Endodermal cell (in vitro differentiated cells): Measurements from ENCODE around the gene TMEM121B. TPM values are rescaled to one million over a fixed set of nuclear protein-coding genes. Genes with fewer than 3 reads are reported as not detected.
A peak's percentile ranks its signal among the peaks of the same experiment; 100 is the strongest.

ENCODE experiments used
- DNase-seq: peaks from one replicate; pipeline ENCODE4 v3.0.0-alpha.2; 2017
- H3K27ac ChIP-seq: 2 replicates; pipeline ENCODE4 v1.5.1; 2013; ENCODE audit warnings: mild to moderate bottlenecking, low read depth, low read length, moderate library complexity
- H3K27me3 ChIP-seq: 2 replicates; pipeline ENCODE4 v1.6.1; 2013; ENCODE audit warnings: mild to moderate bottlenecking, low read length, moderate library complexity; ENCODE audit not compliant: insufficient read depth, control insufficient read depth, poor library complexity, severe bottlenecking
- H3K36me3 ChIP-seq: 2 replicates; pipeline ENCODE4 v1.7.0; 2013; ENCODE audit warnings: mild to moderate bottlenecking, low read length, moderate library complexity; ENCODE audit not compliant: control insufficient read depth, insufficient read depth
- H3K4me1 ChIP-seq: one replicate; pipeline ENCODE4 v1.7.0; 2013; ENCODE audit warnings: low read length; ENCODE audit not compliant: control insufficient read depth, insufficient read depth
- H3K4me3 ChIP-seq: 2 replicates; pipeline ENCODE4 v1.5.1; 2013; ENCODE audit warnings: mild to moderate bottlenecking, low read length, moderate library complexity
- H3K9ac ChIP-seq: 2 replicates; pipeline ENCODE4 v1.6.1; 2013; ENCODE audit warnings: mild to moderate bottlenecking, low read length, moderate library complexity; ENCODE audit not compliant: poor library complexity, severe bottlenecking; ENCODE audit errors: extremely low read depth
- H3K9me3 ChIP-seq: 2 replicates; pipeline ENCODE4 v1.6.1; 2013; ENCODE audit warnings: mild to moderate bottlenecking, low read length, moderate library complexity; ENCODE audit not compliant: control insufficient read depth
- H3K27ac Mint-ChIP-seq: 2 replicates; pipeline ENCODE4 v1.8.0; 2020; ENCODE audit warnings: mixed read lengths
- H3K27me3 Mint-ChIP-seq: 2 replicates; pipeline ENCODE4 v1.8.0; 2021; ENCODE audit warnings: mild to moderate bottlenecking, mixed read lengths; ENCODE audit not compliant: insufficient read depth
- H3K36me3 Mint-ChIP-seq: 2 replicates; pipeline ENCODE4 v1.8.0; 2020; ENCODE audit warnings: low read depth, mixed read lengths
- H3K4me1 Mint-ChIP-seq: 2 replicates; pipeline ENCODE4 v1.8.0; 2020; ENCODE audit warnings: mixed read lengths
- H3K4me3 Mint-ChIP-seq: 2 replicates; pipeline ENCODE4 v1.8.0; 2020; ENCODE audit warnings: mild to moderate bottlenecking, moderate library complexity, mixed read lengths
- H3K9me3 Mint-ChIP-seq: 2 replicates; pipeline ENCODE4 v1.8.0; 2020; ENCODE audit warnings: mild to moderate bottlenecking, mixed read lengths
- WGBS, 2 experiments: methylation state at CpG; one replicate each; pipeline versions ENCODE4 v1.1.5 to v1.1.7; 2013; ENCODE audit warnings: missing lambda C conversion rate in 2 of 2, mixed read lengths in 1 of 2; ENCODE audit not compliant: insufficient coverage in 1 of 2, insufficient read length in 1 of 2; 5-methylcytosine and 5-hydroxymethylcytosine counted together
- total RNA-seq, 2 donors: library from RNA; stranded (reverse); fragmentation: NEBNext Ultra II Directional in 1 of 2; extraction: Animal tissue kit (Norgen Biotek cat#: 25700) in 1 of 2; gene quantifications; 2 replicates in 1 of 2; 3 replicates in 1 of 2; pipeline ENCODE4 v1.2.1, GENCODE V29; 2021
- TF ChIP-seq, protein P1 (sequence below): fragments of 200-600 bp; sonication (generic); conservative IDR thresholded peaks from 2 replicates; pipeline ENCODE4 v1.5.0; 2021; ENCODE audit warnings: antibody characterized with exemption, mild to moderate bottlenecking

Gene TMEM121B
- total RNA-seq, 2 donors from 2014 or later = 8.9 to 10.9 TPM

DNA sequence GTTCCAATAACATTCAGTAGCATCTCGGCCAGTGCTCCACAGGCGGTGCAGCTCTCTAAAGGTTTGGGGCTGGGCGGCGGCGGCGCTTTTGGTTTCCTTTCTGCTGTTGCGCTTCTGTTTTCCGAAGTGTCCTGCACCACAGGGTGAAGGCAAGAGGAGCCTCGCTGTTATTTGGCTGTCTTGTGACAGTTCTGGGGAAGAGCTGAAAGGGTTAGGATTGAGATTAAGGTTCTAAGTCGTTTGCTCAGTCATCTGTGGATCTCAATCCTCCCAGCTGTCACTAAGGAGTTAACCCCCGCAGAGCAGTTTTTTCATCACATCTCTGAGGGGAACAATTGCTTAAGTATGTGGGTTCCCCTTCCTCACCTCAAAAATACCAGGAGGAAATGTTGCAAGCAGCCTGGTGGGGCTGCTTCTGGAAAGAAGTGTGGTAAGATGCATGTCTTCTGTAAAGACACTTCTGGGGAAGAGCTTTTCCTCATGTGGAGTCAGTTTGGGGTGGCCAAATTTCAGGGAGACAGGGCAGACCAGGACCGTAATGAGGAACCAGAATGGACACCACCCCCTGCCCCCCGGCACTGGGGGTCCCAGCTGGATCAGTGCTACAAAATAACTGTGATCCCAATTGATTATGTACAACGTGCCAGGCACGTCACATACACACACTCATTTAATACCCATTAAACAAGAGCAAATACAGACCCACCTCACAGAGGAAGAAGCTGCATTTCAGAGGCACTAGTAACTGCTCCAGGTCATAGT is 14.2 kb downstream of the TMEM121B start:
- Histone ChIP-seq H3K27me3 (no peaks in the 10 kb centered on the region), H3K4me1 (no peaks in the 10 kb centered on the region), H3K27ac (no peak overlapping the region), H3K4me3 (no peak overlapping the region), H3K9ac (no peak overlapping the region), H3K36me3 (peaks cover 68% of the 10 kb centered on the region), H3K9me3 (no peaks in the 10 kb centered on the region)
- Mint-ChIP-seq H3K27me3 (no peaks in the 10 kb centered on the region), H3K27ac (no peak overlapping the region), H3K4me3 (no peak overlapping the region), H3K4me1 (no peaks in the 10 kb centered on the region), H3K36me3 (peaks cover 39% of the 10 kb centered on the region), H3K9me3 (no peaks in the 10 kb centered on the region)
- DNase-seq = no peak
- 90 to 91% methylated on average over 5 to 15 of the region's 15 CpGs for WGBS, 2 experiments
- TF ChIP-seq, protein P1, sequence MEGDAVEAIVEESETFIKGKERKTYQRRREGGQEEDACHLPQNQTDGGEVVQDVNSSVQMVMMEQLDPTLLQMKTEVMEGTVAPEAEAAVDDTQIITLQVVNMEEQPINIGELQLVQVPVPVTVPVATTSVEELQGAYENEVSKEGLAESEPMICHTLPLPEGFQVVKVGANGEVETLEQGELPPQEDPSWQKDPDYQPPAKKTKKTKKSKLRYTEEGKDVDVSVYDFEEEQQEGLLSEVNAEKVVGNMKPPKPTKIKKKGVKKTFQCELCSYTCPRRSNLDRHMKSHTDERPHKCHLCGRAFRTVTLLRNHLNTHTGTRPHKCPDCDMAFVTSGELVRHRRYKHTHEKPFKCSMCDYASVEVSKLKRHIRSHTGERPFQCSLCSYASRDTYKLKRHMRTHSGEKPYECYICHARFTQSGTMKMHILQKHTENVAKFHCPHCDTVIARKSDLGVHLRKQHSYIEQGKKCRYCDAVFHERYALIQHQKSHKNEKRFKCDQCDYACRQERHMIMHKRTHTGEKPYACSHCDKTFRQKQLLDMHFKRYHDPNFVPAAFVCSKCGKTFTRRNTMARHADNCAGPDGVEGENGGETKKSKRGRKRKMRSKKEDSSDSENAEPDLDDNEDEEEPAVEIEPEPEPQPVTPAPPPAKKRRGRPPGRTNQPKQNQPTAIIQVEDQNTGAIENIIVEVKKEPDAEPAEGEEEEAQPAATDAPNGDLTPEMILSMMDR = no peak

DNA sequence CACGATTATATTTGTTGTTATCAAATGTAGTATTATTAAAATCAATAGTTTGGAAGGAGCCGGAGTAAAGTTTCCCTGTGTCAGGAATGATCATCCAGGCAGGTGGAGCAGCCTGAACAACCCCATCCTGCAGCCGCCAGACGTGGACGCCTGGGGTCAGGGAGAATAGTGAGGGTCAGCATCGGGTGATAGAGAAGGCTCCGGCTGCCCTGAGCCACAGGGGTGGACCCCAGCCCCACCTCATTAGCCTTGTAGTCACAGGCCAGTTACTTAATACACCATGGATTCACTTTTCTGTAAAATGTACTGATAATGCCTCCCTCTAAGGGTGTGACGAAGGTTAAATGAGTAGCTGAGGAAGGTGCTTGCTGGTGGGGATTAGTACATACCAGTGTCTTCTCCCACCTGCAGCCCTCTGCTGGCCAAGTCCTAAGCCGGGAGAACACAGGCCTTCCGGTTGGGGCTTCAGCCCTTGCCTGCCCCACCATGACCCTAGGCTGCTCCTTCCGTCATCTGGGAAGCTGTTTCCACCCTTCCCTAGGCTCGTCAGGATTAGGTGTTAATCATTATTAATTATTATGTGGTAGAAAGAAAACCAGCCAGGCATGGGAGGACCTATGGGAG is 14.9 kb downstream of the TMEM121B start:
- H3K27ac Mint-ChIP-seq = no peak overlapping the region
- H3K36me3 Mint-ChIP-seq = peaks cover 45% of the 10 kb centered on the region
- no peak overlapping the region for H3K4me3 ChIP-seq
- WGBS, 2 experiments = 92 to 94% methylated on average over 10 to 12 of the region's 12 CpGs
- H3K4me1 Mint-ChIP-seq = no peaks in the 10 kb centered on the region
- H3K27ac ChIP-seq = no peak overlapping the region
- H3K9ac ChIP-seq = no peak overlapping the region
- H3K27me3 ChIP-seq = no peaks in the 10 kb centered on the region
- H3K4me1 ChIP-seq = no peaks in the 10 kb centered on the region
- TF ChIP-seq, protein P1 = peak; percentile 77
- H3K4me3 Mint-ChIP-seq = no peak overlapping the region
- peaks cover 75% of the 10 kb centered on the region for H3K36me3 ChIP-seq
- H3K9me3 Mint-ChIP-seq = no peaks in the 10 kb centered on the region
- no peaks in the 10 kb centered on the region for H3K27me3 Mint-ChIP-seq
- DNase-seq = peak; percentile 71
- H3K9me3 ChIP-seq = no peaks in the 10 kb centered on the region

DNA sequence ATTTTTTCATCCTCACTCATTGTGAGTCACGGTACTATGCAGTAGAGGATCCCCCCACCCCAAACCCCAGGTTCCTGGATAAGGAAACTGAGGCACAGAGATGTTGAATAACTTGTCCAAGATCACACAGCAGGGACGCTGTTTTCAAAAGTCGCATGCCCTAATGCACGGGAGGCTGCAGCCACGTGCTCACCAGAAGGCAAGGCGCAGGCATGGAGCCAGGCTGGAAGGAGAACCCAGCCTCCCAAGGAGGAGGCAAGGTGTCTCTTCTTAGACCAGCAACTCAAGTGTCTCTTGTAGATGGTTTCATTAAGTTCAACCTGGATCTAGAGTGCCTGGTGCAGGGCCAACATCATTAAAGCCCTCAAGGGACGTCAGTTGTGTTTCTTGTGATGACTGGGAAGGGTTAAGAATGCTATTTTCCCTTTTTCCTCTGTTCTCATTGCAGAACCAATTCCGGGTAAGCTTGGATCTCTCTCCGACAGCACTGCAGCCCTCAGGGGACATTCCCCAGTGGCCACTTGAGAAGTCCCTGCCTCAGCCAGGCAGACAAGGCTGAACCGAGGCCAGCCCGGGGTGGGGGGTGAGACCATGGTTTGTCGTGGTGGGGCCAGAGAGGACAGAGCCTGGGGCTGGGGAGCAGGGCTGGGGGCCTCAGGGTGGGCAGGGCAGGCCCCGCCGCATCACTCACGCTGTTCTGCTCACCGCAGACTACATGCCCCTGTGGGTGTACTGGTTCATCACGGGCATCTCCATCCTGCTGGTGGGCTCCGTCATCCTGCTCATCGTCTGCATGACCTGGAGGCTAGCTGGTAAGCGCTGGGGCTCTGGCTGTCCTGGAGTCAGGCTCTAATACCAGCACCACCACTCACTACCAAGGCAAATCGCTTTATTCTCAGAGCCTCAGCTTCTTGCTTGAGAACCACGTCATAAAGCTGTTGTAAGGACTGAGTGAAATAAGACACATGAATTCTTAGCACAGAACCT is 15.7 kb downstream of the TMEM121B start:
- Histone ChIP-seq H3K4me3 (no peak overlapping the region), H3K4me1 (no peaks in the 10 kb centered on the region), H3K36me3 (peaks cover 83% of the 10 kb centered on the region), H3K27ac (no peak overlapping the region), H3K27me3 (no peaks in the 10 kb centered on the region), H3K9me3 (no peaks in the 10 kb centered on the region), H3K9ac (no peak overlapping the region)
- no peaks in the 10 kb centered on the region for H3K27me3 Mint-ChIP-seq
- no peak for DNase-seq
- TF ChIP-seq, protein P1 = no peak
- H3K4me3 Mint-ChIP-seq = no peak overlapping the region
- peaks cover 51% of the 10 kb centered on the region for H3K36me3 Mint-ChIP-seq
- WGBS, 2 experiments = 92 to 96% methylated on average over 17 to 22 of the region's 22 CpGs
- no peaks in the 10 kb centered on the region for H3K4me1 Mint-ChIP-seq
- no peak overlapping the region for H3K27ac Mint-ChIP-seq
- H3K9me3 Mint-ChIP-seq = no peaks in the 10 kb centered on the region
